ENCODE measurements around the gene TCEA3.

The TCEA3 gene

GRCh38 chr1:23416964-23417363 lies 7.6 kb downstream of the TCEA3 start:
- no peak for DNase-seq (ENCODE audit: extremely low spot score)
- ChIA-PET POLR2A (interaction anchor here (1.1 kb wide), 1 partner anchor 72 kb away, joined by 5 read pairs; the partner anchor contains the start of gene HNRNPR), CTCF (interaction anchor here (0.6 to 1.4 kb wide), 2 partner anchors 13 to 693 kb away, joined by 3 read pairs; no protein-coding TSS in a partner anchor)
- no peak for TF ChIP-seq L3MBTL2 (conservative IDR thresholded peaks at IDR 0.05)

DNA sequence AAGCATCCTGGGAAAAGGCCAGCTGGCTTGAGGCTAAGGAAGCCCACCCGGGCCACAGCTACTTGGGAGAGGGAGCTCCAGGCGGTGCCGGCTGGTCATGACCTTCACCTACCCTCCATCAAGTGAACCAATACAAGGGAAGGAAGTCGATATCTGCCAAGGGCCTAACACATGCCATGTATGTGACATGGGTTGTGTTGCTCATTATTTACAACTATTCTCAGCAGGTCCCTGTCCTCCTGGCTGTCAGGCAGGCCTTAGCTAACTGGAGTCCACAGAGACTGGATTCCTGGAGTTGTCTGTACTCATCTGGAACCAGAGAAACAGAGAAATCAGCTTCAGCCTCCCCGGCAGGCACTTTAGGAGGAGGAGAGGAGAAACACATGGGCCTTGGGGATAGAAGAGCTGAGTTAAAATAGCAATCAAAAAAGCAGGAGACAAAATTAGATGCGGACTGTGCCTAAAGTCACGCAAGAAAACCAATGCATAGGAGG lies 15.7 kb downstream of the TCEA3 start:
- TF ChIP-seq FOXA1 (IDR thresholded peaks at IDR 0.05), result no peak
- no peak for TF ChIP-seq ZNF384 (IDR thresholded peaks at IDR 0.05)
- TF ChIP-seq SUZ12 (IDR thresholded peaks at IDR 0.05), result no peak
- no peak for TF ChIP-seq FOXK2 (IDR thresholded peaks at IDR 0.05)
- no peak for TF ChIP-seq HDGF (IDR thresholded peaks at IDR 0.05; ENCODE audit: borderline replicate concordance)
- no peak for TF ChIP-seq ARNT (IDR thresholded peaks at IDR 0.05)
- TF ChIP-seq L3MBTL2 (conservative IDR thresholded peaks at IDR 0.05), result no peak
- no peak for TF ChIP-seq NFRKB (IDR thresholded peaks at IDR 0.05)
- no peak for TF ChIP-seq PKNOX1 (IDR thresholded peaks at IDR 0.05)
- TF ChIP-seq LEF1 (IDR thresholded peaks at IDR 0.05; ENCODE audit: borderline replicate concordance), result no peak
- no peak for TF ChIP-seq TARDBP (IDR thresholded peaks at IDR 0.05)
- no peak for TF ChIP-seq ELF4 (IDR thresholded peaks at IDR 0.05)
- no peak for TF ChIP-seq BHLHE40 (IDR thresholded peaks at IDR 0.05; ENCODE audit: borderline replicate concordance)
- TF ChIP-seq CTBP1 (IDR thresholded peaks at IDR 0.05; ENCODE audit: borderline replicate concordance), result no peak
- TF ChIP-seq FOXM1 (IDR thresholded peaks at IDR 0.05; ENCODE audit: borderline replicate concordance), result no peak
- no peak for TF ChIP-seq SP1 (IDR thresholded peaks at IDR 0.05)
- ChIA-PET CTCF (no interaction called here), POLR2A (no interaction called here)
- no peak for DNase-seq (ENCODE audit: extremely low spot score)

- no peak for DNase-seq (ENCODE audit: extremely low spot score)
- POLR2A ChIA-PET, result no interaction called here
- no peak for TF ChIP-seq NFRKB (IDR thresholded peaks at IDR 0.05)
- TF ChIP-seq TARDBP (IDR thresholded peaks at IDR 0.05), result no peak
- TF ChIP-seq BHLHE40 (IDR thresholded peaks at IDR 0.05; ENCODE audit: borderline replicate concordance), result no peak
- no peak for TF ChIP-seq HDGF (IDR thresholded peaks at IDR 0.05; ENCODE audit: borderline replicate concordance)
- TF ChIP-seq LEF1 (IDR thresholded peaks at IDR 0.05; ENCODE audit: borderline replicate concordance), result no peak
- no peak for TF ChIP-seq PKNOX1 (IDR thresholded peaks at IDR 0.05)
- no peak for TF ChIP-seq ZNF384 (IDR thresholded peaks at IDR 0.05)
- TF ChIP-seq ARNT (IDR thresholded peaks at IDR 0.05), result no peak
- CTCF ChIA-PET, result no interaction called here
These were observed 17.4 kb downstream of the TCEA3 start for GRCh38 chr1:23407016-23407630.

GRCh38 chr1:23405946-23406345 lies 18.6 kb downstream of the TCEA3 start:
- POLR2A ChIA-PET, result no interaction called here
- no peak for DNase-seq (ENCODE audit: extremely low spot score)
- TF ChIP-seq NFRKB (IDR thresholded peaks at IDR 0.05) (no peak), TARDBP (IDR thresholded peaks at IDR 0.05) (no peak), PKNOX1 (IDR thresholded peaks at IDR 0.05) (no peak), L3MBTL2 (conservative IDR thresholded peaks at IDR 0.05) (no peak), ARNT (IDR thresholded peaks at IDR 0.05) (no peak), SUZ12 (IDR thresholded peaks at IDR 0.05) (no peak), LEF1 (IDR thresholded peaks at IDR 0.05; ENCODE audit: borderline replicate concordance) (no peak), BHLHE40 (IDR thresholded peaks at IDR 0.05; ENCODE audit: borderline replicate concordance) (no peak), FOXA1 (IDR thresholded peaks at IDR 0.05) (no peak), ELF4 (IDR thresholded peaks at IDR 0.05) (no peak), ZNF384 (IDR thresholded peaks at IDR 0.05) (no peak), HDGF (IDR thresholded peaks at IDR 0.05; ENCODE audit: borderline replicate concordance) (no peak), CTBP1 (IDR thresholded peaks at IDR 0.05; ENCODE audit: borderline replicate concordance) (no peak), FOXK2 (IDR thresholded peaks at IDR 0.05) (no peak), FOXM1 (IDR thresholded peaks at IDR 0.05; ENCODE audit: borderline replicate concordance) (no peak), SP1 (IDR thresholded peaks at IDR 0.05) (no peak)
- CTCF ChIA-PET, result interaction anchor here (0.6 kb wide), 1 partner anchor 554 kb away, joined by 4 read pairs; no protein-coding TSS in a partner anchor

- DNase-seq (ENCODE audit: extremely low spot score), result peak; percentile 89
- TF ChIP-seq FOXA1 (IDR thresholded peaks at IDR 0.05), result no peak
- no peak for TF ChIP-seq SUZ12 (IDR thresholded peaks at IDR 0.05)
- no peak for TF ChIP-seq FOXM1 (IDR thresholded peaks at IDR 0.05; ENCODE audit: borderline replicate concordance)
- no peak for TF ChIP-seq BHLHE40 (IDR thresholded peaks at IDR 0.05; ENCODE audit: borderline replicate concordance)
- no peak for TF ChIP-seq HDGF (IDR thresholded peaks at IDR 0.05; ENCODE audit: borderline replicate concordance)
- no peak for TF ChIP-seq FOXK2 (IDR thresholded peaks at IDR 0.05)
- TF ChIP-seq LEF1 (IDR thresholded peaks at IDR 0.05; ENCODE audit: borderline replicate concordance), result no peak
- TF ChIP-seq NFRKB (IDR thresholded peaks at IDR 0.05), result no peak
- no peak for TF ChIP-seq ARNT (IDR thresholded peaks at IDR 0.05)
- no peak for TF ChIP-seq ZNF384 (IDR thresholded peaks at IDR 0.05)
- no peak for TF ChIP-seq ELF4 (IDR thresholded peaks at IDR 0.05)
- TF ChIP-seq TARDBP (IDR thresholded peaks at IDR 0.05), result no peak
- TF ChIP-seq CTBP1 (IDR thresholded peaks at IDR 0.05; ENCODE audit: borderline replicate concordance), result no peak
- TF ChIP-seq L3MBTL2 (conservative IDR thresholded peaks at IDR 0.05), result no peak
- no peak for TF ChIP-seq PKNOX1 (IDR thresholded peaks at IDR 0.05)
- no peak for TF ChIP-seq SP1 (IDR thresholded peaks at IDR 0.05)
- ChIA-PET POLR2A (interaction anchor here (3.0 to 3.9 kb wide), 2 partner anchors 35 to 59 kb away, joined by 18 to 25 read pairs; partner anchors contain the start of genes HNRNPR and ZNF436), CTCF (interaction anchor here (0.6 to 2.6 kb wide), 17 partner anchors 8 to 315 kb away, joined by 3 to 17 read pairs (median 3); partner anchors contain the start of genes HNRNPR and ZNF436)
These were observed 20.6 kb downstream of the TCEA3 start for GRCh38 chr1:23403735-23404486.
